GM12873 (cell line): Measurements from ENCODE around the gene NCAPG2.

Experiments
- TF ChIP-seq, protein P1 (sequence below): IDR thresholded peaks from 2 replicates; pipeline ENCODE4 v1.5.1; 2012; ENCODE audit warnings: low read depth, mild to moderate bottlenecking, moderate library complexity, low read length, control low read depth; ENCODE audit not compliant: insufficient read depth; ENCODE audit errors: missing control alignments

Gene NCAPG2, protein sequence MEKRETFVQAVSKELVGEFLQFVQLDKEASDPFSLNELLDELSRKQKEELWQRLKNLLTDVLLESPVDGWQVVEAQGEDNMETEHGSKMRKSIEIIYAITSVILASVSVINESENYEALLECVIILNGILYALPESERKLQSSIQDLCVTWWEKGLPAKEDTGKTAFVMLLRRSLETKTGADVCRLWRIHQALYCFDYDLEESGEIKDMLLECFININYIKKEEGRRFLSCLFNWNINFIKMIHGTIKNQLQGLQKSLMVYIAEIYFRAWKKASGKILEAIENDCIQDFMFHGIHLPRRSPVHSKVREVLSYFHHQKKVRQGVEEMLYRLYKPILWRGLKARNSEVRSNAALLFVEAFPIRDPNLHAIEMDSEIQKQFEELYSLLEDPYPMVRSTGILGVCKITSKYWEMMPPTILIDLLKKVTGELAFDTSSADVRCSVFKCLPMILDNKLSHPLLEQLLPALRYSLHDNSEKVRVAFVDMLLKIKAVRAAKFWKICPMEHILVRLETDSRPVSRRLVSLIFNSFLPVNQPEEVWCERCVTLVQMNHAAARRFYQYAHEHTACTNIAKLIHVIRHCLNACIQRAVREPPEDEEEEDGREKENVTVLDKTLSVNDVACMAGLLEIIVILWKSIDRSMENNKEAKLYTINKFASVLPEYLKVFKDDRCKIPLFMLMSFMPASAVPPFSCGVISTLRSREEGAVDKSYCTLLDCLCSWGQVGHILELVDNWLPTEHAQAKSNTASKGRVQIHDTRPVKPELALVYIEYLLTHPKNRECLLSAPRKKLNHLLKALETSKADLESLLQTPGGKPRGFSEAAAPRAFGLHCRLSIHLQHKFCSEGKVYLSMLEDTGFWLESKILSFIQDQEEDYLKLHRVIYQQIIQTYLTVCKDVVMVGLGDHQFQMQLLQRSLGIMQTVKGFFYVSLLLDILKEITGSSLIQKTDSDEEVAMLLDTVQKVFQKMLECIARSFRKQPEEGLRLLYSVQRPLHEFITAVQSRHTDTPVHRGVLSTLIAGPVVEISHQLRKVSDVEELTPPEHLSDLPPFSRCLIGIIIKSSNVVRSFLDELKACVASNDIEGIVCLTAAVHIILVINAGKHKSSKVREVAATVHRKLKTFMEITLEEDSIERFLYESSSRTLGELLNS

DNA sequence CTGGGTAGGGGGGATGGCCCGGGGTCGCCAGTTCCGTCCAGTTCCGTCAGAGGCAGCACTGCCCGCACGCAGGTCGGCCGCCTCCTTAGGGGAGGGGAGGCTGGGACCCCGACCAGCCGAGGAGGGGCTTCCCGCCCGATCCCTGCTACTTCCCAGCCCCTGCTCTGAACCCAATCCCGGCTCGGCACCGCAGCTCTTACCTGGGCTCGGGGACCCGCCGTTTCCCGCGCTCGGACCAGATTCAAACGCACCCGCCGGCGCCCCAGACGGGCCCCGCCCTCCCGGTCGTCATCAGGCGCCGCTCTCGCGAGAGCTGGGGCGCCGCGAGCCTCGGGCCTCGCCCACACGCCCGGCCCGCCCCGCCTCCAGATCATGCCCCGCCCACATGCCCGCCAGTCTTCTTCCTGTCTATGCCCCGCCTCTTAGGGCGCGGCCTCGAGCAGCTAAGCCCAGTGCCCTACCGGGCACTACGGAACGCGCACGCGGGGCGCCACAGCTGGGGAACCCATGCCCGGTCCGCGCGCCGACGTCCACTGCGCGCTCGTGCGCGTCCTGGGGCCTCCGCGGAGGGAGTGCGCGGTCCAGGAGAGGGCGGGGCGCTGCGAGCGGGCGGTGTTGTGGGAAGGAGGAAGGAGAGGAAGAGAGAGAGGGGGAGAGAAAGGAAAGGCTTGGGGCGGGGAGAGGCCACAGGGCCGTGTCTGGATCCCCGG lies at the start of gene NCAPG2:
Gene NCAPG2, minus strand, starts transcription at position 281 of the 710 bp plus-strand sequence. CDS start 2,905 bp downstream, outside the sequence.
- TF ChIP-seq, protein P1, sequence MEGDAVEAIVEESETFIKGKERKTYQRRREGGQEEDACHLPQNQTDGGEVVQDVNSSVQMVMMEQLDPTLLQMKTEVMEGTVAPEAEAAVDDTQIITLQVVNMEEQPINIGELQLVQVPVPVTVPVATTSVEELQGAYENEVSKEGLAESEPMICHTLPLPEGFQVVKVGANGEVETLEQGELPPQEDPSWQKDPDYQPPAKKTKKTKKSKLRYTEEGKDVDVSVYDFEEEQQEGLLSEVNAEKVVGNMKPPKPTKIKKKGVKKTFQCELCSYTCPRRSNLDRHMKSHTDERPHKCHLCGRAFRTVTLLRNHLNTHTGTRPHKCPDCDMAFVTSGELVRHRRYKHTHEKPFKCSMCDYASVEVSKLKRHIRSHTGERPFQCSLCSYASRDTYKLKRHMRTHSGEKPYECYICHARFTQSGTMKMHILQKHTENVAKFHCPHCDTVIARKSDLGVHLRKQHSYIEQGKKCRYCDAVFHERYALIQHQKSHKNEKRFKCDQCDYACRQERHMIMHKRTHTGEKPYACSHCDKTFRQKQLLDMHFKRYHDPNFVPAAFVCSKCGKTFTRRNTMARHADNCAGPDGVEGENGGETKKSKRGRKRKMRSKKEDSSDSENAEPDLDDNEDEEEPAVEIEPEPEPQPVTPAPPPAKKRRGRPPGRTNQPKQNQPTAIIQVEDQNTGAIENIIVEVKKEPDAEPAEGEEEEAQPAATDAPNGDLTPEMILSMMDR = no peak

DNA sequence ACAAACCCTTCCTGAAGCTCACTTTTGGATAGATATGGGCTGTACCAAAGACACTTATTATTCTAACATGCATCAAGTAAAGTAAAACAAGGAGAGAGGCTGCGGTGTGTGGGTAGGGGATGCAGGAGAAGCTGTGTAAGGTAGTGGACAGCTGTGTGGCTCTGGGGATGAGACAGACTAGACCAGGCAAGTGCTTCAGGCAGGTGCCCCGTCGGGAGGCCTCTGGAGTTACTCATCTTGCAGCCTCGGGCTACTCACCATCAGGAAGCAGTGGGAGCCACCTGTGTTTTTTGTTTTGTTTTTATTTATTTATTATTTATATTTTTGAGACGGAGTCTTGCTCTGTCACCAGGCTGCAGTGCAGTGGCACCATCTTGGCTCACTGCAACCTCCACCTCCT lies 49.3 kb upstream of the NCAPG2 start:
- TF ChIP-seq, protein P1 = no peak

DNA sequence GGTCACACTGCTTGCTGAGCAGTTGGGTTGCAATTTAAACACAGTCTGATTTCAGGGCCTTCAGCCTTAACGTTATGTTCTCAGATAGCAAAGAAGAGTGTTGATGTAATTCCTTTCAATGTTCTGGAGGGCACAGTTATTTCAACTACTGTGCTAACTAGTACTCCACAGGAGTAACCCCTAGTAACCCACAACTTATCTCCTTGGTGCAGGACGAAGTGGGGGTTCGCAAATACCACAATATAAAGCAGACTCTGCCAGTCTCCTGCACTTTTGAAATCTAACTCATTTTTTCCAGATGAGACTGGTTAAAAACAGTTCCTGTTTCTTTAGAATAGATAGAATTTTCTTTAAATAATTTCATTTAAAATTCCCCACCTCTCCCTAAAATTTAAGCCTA lies 47.1 kb upstream of the NCAPG2 start:
- TF ChIP-seq, protein P1 = no peak

DNA sequence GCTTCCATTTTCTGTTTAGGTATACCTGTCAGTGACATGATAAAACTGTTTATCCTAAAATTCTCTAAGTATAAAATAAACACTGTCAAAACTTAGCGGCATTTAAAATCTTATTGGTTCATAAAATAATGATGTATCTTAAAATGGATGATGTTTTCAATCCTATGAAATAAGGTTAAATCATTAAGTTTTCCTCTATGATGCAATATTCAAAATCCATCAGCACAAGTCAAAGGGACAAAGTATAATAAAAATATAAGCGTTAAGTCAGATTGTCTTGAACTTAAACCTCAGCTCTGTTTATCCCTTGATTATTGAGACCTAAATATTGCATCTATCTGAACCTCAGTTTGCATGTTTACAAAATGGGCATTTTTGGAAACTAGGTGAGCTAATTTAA lies 46.6 kb upstream of the NCAPG2 start:
- TF ChIP-seq, protein P1 = no peak

DNA sequence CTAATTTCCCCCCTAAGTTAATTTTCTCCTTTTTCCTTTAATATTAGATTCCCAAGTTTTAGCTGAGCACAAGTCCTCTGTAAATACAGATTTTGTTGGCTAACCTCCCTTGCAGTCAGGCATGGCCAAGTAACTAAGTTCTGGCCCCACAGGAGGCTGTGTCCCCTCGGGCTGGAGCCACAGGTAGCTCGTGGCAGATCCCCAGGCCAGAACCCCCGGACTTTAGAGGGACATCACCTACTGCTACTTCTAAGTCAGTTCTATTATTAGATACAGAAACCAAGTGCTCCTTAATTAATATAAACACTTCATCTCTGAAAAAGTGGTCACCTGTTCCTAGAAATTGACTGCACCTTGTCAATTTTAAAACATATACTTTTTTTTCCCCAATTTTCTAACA lies 46.1 kb upstream of the NCAPG2 start:
- TF ChIP-seq, protein P1 = no peak

DNA sequence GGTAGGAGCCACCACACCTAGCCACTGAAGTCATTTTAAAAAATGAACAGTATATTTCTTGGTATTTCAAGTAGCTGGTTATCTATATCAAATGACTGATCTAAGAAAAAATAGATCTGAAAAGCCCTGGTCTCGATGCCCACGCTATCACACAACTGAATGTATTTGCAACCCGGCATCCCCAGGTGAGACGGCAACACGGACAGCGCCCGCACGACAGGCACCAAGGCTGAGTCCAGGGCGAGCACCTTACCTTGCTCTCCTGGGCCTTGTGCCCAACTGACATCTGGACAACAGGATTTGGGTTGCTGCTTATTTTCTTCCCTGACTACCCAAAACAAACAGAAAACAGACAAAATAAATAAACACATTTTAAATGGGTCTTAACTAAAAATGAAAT lies 44.8 kb upstream of the NCAPG2 start:
- TF ChIP-seq, protein P1 = no peak
